MG63 (cell line): ENCODE results near the gene STX3. TPM values are rescaled to one million over a fixed set of nuclear protein-coding genes. Genes with fewer than 3 reads are reported as not detected.

ENCODE experiments used
- DNase-seq: peaks from one replicate; pipeline ENCODE4 v3.0.0-alpha.2; 2020
- H3K27me3 ChIP-seq: fragments of 250-450 bp; sonication (Bioruptor Pico); 2 replicates; pipeline ENCODE4 v1.5.1; 2020; ENCODE audit warnings: mild to moderate bottlenecking, moderate library complexity
- H3K36me3 ChIP-seq: fragments of 250-450 bp; sonication (Bioruptor Pico); 2 replicates; pipeline ENCODE4 v1.5.1; 2020; ENCODE audit warnings: mild to moderate bottlenecking, moderate library complexity
- H3K4me3 ChIP-seq: fragments of 250-450 bp; sonication (Bioruptor Pico); 2 replicates; pipeline ENCODE4 v1.5.1; 2020; ENCODE audit warnings: mild to moderate bottlenecking, moderate library complexity
- H3K9me3 ChIP-seq: fragments of 250-450 bp; sonication (Bioruptor Pico); 2 replicates; pipeline ENCODE4 v1.5.1; 2020; ENCODE audit warnings: mild to moderate bottlenecking, moderate library complexity
- total RNA-seq: library from RNA; depleted of rRNA; stranded (reverse); fragments of >200 nt; shearing (Covaris generic); gene quantifications from 2 replicates; pipeline ENCODE4 v1.2.3, GENCODE V29; 2014; ENCODE audit warnings: low replicate concordance

Gene STX3
- total RNA-seq, 1 experiment from 2014 or later = 5.6 TPM

- Histone ChIP-seq H3K36me3 (no peaks in the 10 kb centered on the region; the same call in 1 of the 2 replicates), H3K27me3 (no peaks in the 10 kb centered on the region), H3K9me3 (no peaks in the 10 kb centered on the region), H3K4me3 (peak overlapping the region; percentile 70)
- peak; percentile 77 for DNase-seq
These were observed 1.3 kb upstream of the STX3 start for GRCh38 chr11:59753650-59754493.

- no peaks in the 10 kb centered on the region; the same call in 1 of the 2 replicates for H3K36me3 ChIP-seq
- peak overlapping the region; percentile 70 for H3K4me3 ChIP-seq
- no peak for DNase-seq
- H3K27me3 ChIP-seq = no peaks in the 10 kb centered on the region
- H3K9me3 ChIP-seq = no peaks in the 10 kb centered on the region
These were observed 700 bp upstream of the STX3 start for GRCh38 chr11:59754494-59754858.

GRCh38 chr11:59755701-59756557 is 753 bp downstream of the STX3 start:
- H3K36me3 ChIP-seq = no peaks in the 10 kb centered on the region; the same call in 1 of the 2 replicates
- H3K27me3 ChIP-seq = no peaks in the 10 kb centered on the region
- DNase-seq = peak; percentile 79
- H3K4me3 ChIP-seq = peak overlapping the region; percentile 70
- H3K9me3 ChIP-seq = no peaks in the 10 kb centered on the region

- H3K4me3 ChIP-seq = peak overlapping the region; percentile 70
- DNase-seq = no peak
- H3K9me3 ChIP-seq = no peaks in the 10 kb centered on the region
- H3K36me3 ChIP-seq = no peaks in the 10 kb centered on the region; the same call in 1 of the 2 replicates
- no peaks in the 10 kb centered on the region for H3K27me3 ChIP-seq
These were observed 1.3 kb downstream of the STX3 start for GRCh38 chr11:59756558-59756840.

GRCh38 chr11:59756845-59757244 is 1.7 kb downstream of the STX3 start:
- Histone ChIP-seq H3K9me3 (no peaks in the 10 kb centered on the region), H3K36me3 (no peaks in the 10 kb centered on the region; the same call in 1 of the 2 replicates), H3K27me3 (no peaks in the 10 kb centered on the region), H3K4me3 (no peak overlapping the region)
- DNase-seq = no peak

GRCh38 chr11:59758401-59759037 is 3.3 kb downstream of the STX3 start:
- no peak overlapping the region for H3K4me3 ChIP-seq
- DNase-seq = no peak
- H3K27me3 ChIP-seq = no peaks in the 10 kb centered on the region
- H3K9me3 ChIP-seq = no peaks in the 10 kb centered on the region
- H3K36me3 ChIP-seq = no peaks in the 10 kb centered on the region; the same call in 1 of the 2 replicates

GRCh38 chr11:59759900-59760299 is 4.7 kb downstream of the STX3 start:
- Histone ChIP-seq H3K36me3 (no peaks in the 10 kb centered on the region; the same call in 1 of the 2 replicates), H3K27me3 (no peaks in the 10 kb centered on the region), H3K4me3 (no peak overlapping the region), H3K9me3 (no peaks in the 10 kb centered on the region)
- no peak for DNase-seq

GRCh38 chr11:59760771-59761170 is 5.6 kb downstream of the STX3 start:
- Histone ChIP-seq H3K36me3 (no peaks in the 10 kb centered on the region; the same call in 1 of the 2 replicates), H3K9me3 (no peaks in the 10 kb centered on the region), H3K4me3 (no peak overlapping the region), H3K27me3 (no peaks in the 10 kb centered on the region)
- no peak for DNase-seq

- H3K9me3 ChIP-seq = no peaks in the 10 kb centered on the region
- DNase-seq = no peak
- H3K36me3 ChIP-seq = no peaks in the 10 kb centered on the region; the same call in 1 of the 2 replicates
- no peak overlapping the region for H3K4me3 ChIP-seq
- H3K27me3 ChIP-seq = no peaks in the 10 kb centered on the region
These were observed 6.8 kb downstream of the STX3 start for GRCh38 chr11:59761993-59762392.

- no peak for DNase-seq
- no peak overlapping the region for H3K4me3 ChIP-seq
- no peaks in the 10 kb centered on the region for H3K27me3 ChIP-seq
- no peaks in the 10 kb centered on the region; the same call in 1 of the 2 replicates for H3K36me3 ChIP-seq
- H3K9me3 ChIP-seq = no peaks in the 10 kb centered on the region
These were observed 10.0 kb downstream of the STX3 start for GRCh38 chr11:59765068-59765735.

GRCh38 chr11:59766542-59767224 is 11.5 kb downstream of the STX3 start:
- no peak for DNase-seq
- H3K36me3 ChIP-seq = no peaks in the 10 kb centered on the region; the same call in 1 of the 2 replicates
- no peak overlapping the region for H3K4me3 ChIP-seq
- H3K9me3 ChIP-seq = no peaks in the 10 kb centered on the region
- no peaks in the 10 kb centered on the region for H3K27me3 ChIP-seq

GRCh38 chr11:59767225-59767611 is 12.0 kb downstream of the STX3 start:
- DNase-seq = no peak
- H3K27me3 ChIP-seq = no peaks in the 10 kb centered on the region
- H3K9me3 ChIP-seq = no peaks in the 10 kb centered on the region
- H3K4me3 ChIP-seq = no peak overlapping the region
- no peaks in the 10 kb centered on the region; the same call in 1 of the 2 replicates for H3K36me3 ChIP-seq

GRCh38 chr11:59769111-59769510 is 13.9 kb downstream of the STX3 start:
- Histone ChIP-seq H3K27me3 (no peaks in the 10 kb centered on the region), H3K36me3 (no peaks in the 10 kb centered on the region; the same call in 1 of the 2 replicates), H3K4me3 (no peak overlapping the region), H3K9me3 (no peaks in the 10 kb centered on the region)
- DNase-seq = no peak

- Histone ChIP-seq H3K27me3 (no peaks in the 10 kb centered on the region), H3K36me3 (peaks cover 2% of the 10 kb centered on the region), H3K9me3 (no peaks in the 10 kb centered on the region), H3K4me3 (no peak overlapping the region)
- DNase-seq = no peak
These were observed 14.7 kb downstream of the STX3 start for GRCh38 chr11:59769828-59770227.

GRCh38 chr11:59770319-59770718 is 15.1 kb downstream of the STX3 start:
- no peak for DNase-seq
- Histone ChIP-seq H3K4me3 (no peak overlapping the region), H3K27me3 (no peaks in the 10 kb centered on the region), H3K9me3 (no peaks in the 10 kb centered on the region), H3K36me3 (peaks cover 6% of the 10 kb centered on the region)

GRCh38 chr11:59770869-59771268 is 15.7 kb downstream of the STX3 start:
- H3K36me3 ChIP-seq = peaks cover 6% of the 10 kb centered on the region

More at GRCh38 chr11:59770869-59771268, 15.7 kb downstream of the STX3 start:
- Histone ChIP-seq H3K27me3 (no peaks in the 10 kb centered on the region), H3K4me3 (no peak overlapping the region), H3K9me3 (no peaks in the 10 kb centered on the region)
- DNase-seq = no peak
